Pancreas (tissue), 10 donors: ENCODE measurements around the gene IMPDH1. TPM values are rescaled to one million over a fixed set of nuclear protein-coding genes. Genes with fewer than 3 reads are reported as not detected.
A peak's percentile ranks its signal among the peaks of the same experiment; 100 is the strongest.

Source experiments
- ATAC-seq, 4 donors: fragments of 200-7000 bp; cut with Tn5 transposase; one replicate each; pipeline versions ENCODE4 v1.8.0 to v1.9.1; 2020; ENCODE audit warnings: mild to moderate bottlenecking in 4 of 4, moderate library complexity in 4 of 4
- DNase-seq, 6 donors: peaks; one replicate each; pipeline ENCODE4 v3.0.0-alpha.2; 2020
- FAIRE-seq: peaks from 2 replicates; lab custom pipeline; 2012; peaks lifted over from hg19 to GRCh38; lab: Jason Lieb, UNC
- H3K27ac ChIP-seq, 4 donors: fragments of 200-600 bp; sonication (generic); 1 replicate in 3 of 4; 2 replicates in 1 of 4; pipeline versions ENCODE4 v1.5.0 to v1.8.0; 2020
- H3K27me3 ChIP-seq, 4 donors: fragments of 200-600 bp; one replicate each; pipeline ENCODE4 v1.8.0; 2021
- H3K36me3 ChIP-seq, 3 donors: fragments of 200-600 bp; sonication (generic) in 1 of 3; one replicate each; pipeline versions ENCODE4 v1.5.0 to v1.8.0; 2020 to 2021
- H3K4me1 ChIP-seq, 3 donors: fragments of 200-600 bp; one replicate each; pipeline ENCODE4 v1.8.0; 2021
- H3K4me3 ChIP-seq, 4 donors: fragments of 200-600 bp; sonication (generic) in 2 of 4; one replicate each; pipeline versions ENCODE4 v1.5.0 to v1.8.0; 2020 to 2021
- H3K9me3 ChIP-seq, 4 donors: fragments of 200-600 bp; one replicate each; pipeline ENCODE4 v1.8.0; 2021
- CTCF ChIP-seq, 4 donors: fragments of 200-600 bp; sonication (generic) in 3 of 4; IDR thresholded peaks; one replicate each; pipeline versions ENCODE4 v1.5.0 to v1.8.0; 2021; ENCODE audit warnings: antibody characterized with exemption in 4 of 4
- WGBS, 2 donors: extraction: QIAGEN DNeasy Blood & Tissue Kit; methylation state at CpG; one replicate each; pipeline ENCODE4 v1.1.7; 2013; 5-methylcytosine and 5-hydroxymethylcytosine counted together
- intact Hi-C, 3 donors: fragments of 100-400 bp; cut with DNase I; formaldehyde crosslinking; loops; one replicate each; pipeline versions ENCODE4 v1.11.1 to v1.14.2; 2022
- polyA plus RNA-seq, 2 donors: library from polyadenylated mRNA; stranded (reverse); fragments of 200-250 nt; gene quantifications; one replicate each; pipeline ENCODE4 v1.2.3, GENCODE V29; 2013
- total RNA-seq, 6 donors: library from RNA; stranded (reverse); fragmentation: NEBNext Ultra II Directional in 4 of 6; extraction: Animal tissue kit (Norgen Biotek cat#: 25700) in 4 of 6; gene quantifications; one replicate each; pipeline versions ENCODE4 v1.2.1 to v1.2.4, GENCODE V29; 2021 to 2023
- donor health status: healthy with polysubstance abuse.
- donor health status: DM: no; HTN: no; CAD: no; lungs with moderate emphysema.
- donor health status: DM: no; HTN: no; CAD: no.
- donor health status: control.
- donor health status: control.
- donor health status: Bipolar disorder and iron deficiency.
- donor health status: DM: yes; HTN: yes; CAD: no.
- donor health status: DM: no; HTN: no; CAD: no.
- donor health status: DM: no; HTN: no; CAD: no.
- donor health status: DM: yes; HTN: yes; CAD: no.

IMPDH1 gene
- total and polyA plus RNA-seq, 8 donors: 16.8 to 26.0 (median 19.8) TPM

- FAIRE-seq: no peak
- H3K4me3 ChIP-seq: no peak overlapping the region
- DNase-seq: peak in 1 of 6 donors; percentile 38
- TF ChIP-seq CTCF (IDR thresholded peaks at IDR 0.05): no peak
- no peaks in the 10 kb centered on the region for H3K36me3 ChIP-seq
- no peaks in the 10 kb centered on the region for H3K9me3 ChIP-seq
- H3K27me3 ChIP-seq: no peaks in the 10 kb centered on the region
- ATAC-seq: no peak
- WGBS, 2 donors: 71 to 72% methylated on average over 6 of the region's 6 CpGs
- intact Hi-C loops: no loop called here
- no peak overlapping the region for H3K27ac ChIP-seq
- H3K4me1 ChIP-seq: no peaks in the 10 kb centered on the region
These were observed 52.6 kb downstream of the IMPDH1 start for GRCh38 chr7:128357217-128357613.

GRCh38 chr7:128356546-128357216 is 53.1 kb downstream of the IMPDH1 start:
- no peak overlapping the region for H3K27ac ChIP-seq
- TF ChIP-seq CTCF (IDR thresholded peaks at IDR 0.05): no peak
- no peaks in the 10 kb centered on the region for H3K27me3 ChIP-seq
- intact Hi-C loops: no loop called here
- H3K9me3 ChIP-seq: no peaks in the 10 kb centered on the region
- no peaks in the 10 kb centered on the region for H3K36me3 ChIP-seq
- WGBS, 2 donors: 85 to 89% methylated on average over 2 of the region's 2 CpGs
- ATAC-seq (no peak), FAIRE-seq (no peak), DNase-seq (no peak)
- no peaks in the 10 kb centered on the region for H3K4me1 ChIP-seq
- H3K4me3 ChIP-seq: no peak overlapping the region

GRCh38 chr7:128353610-128354009 is 56.2 kb downstream of the IMPDH1 start:
- H3K27ac ChIP-seq: no peak overlapping the region
- DNase-seq (no peak), ATAC-seq (no peak), FAIRE-seq (no peak)
- H3K4me1 ChIP-seq: no peaks in the 10 kb centered on the region
- intact Hi-C loops: no loop called here
- no peaks in the 10 kb centered on the region for H3K9me3 ChIP-seq
- peaks cover 0 to 4% (median 0%) of the 10 kb centered on the region in 4 donors for H3K27me3 ChIP-seq
- no peaks in the 10 kb centered on the region for H3K36me3 ChIP-seq
- WGBS, 2 donors: 95 to 99% methylated on average over 1 of the region's 1 CpG
- H3K4me3 ChIP-seq: no peak overlapping the region
- no peak for TF ChIP-seq CTCF (IDR thresholded peaks at IDR 0.05)

- intact Hi-C loops: no loop called here
- Histone ChIP-seq H3K9me3 (no peaks in the 10 kb centered on the region), H3K27me3 (peaks cover 0 to 4% (median 0%) of the 10 kb centered on the region in 4 donors), H3K27ac (no peak overlapping the region), H3K4me3 (no peak overlapping the region), H3K36me3 (no peaks in the 10 kb centered on the region), H3K4me1 (no peaks in the 10 kb centered on the region)
- DNase-seq (no peak), ATAC-seq (no peak), FAIRE-seq (no peak)
- WGBS, 2 donors: 62 to 70% methylated on average over 3 of the region's 3 CpGs
- no peak for TF ChIP-seq CTCF (IDR thresholded peaks at IDR 0.05)
These were observed 56.6 kb downstream of the IMPDH1 start for GRCh38 chr7:128353189-128353588.

- ATAC-seq (no peak), DNase-seq (no peak), FAIRE-seq (no peak)
- no peaks in the 10 kb centered on the region for H3K4me1 ChIP-seq
- H3K9me3 ChIP-seq: no peaks in the 10 kb centered on the region
- TF ChIP-seq CTCF (IDR thresholded peaks at IDR 0.05): no peak
- H3K27me3 ChIP-seq: peaks cover 0 to 4% (median 0%) of the 10 kb centered on the region in 4 donors
- intact Hi-C loops: no loop called here
- no peaks in the 10 kb centered on the region for H3K36me3 ChIP-seq
- no peak overlapping the region for H3K27ac ChIP-seq
- no peak overlapping the region for H3K4me3 ChIP-seq
- WGBS, 2 donors: 59 to 65% methylated on average over 8 of the region's 8 CpGs
These were observed 57.1 kb downstream of the IMPDH1 start for GRCh38 chr7:128352636-128353035.
